Mucosa of descending colon (tissue), 3 donors: Measurements from ENCODE around the gene PCGF2. TPM values are rescaled to one million over a fixed set of nuclear protein-coding genes. Genes with fewer than 3 reads are reported as not detected.

Source experiments
- ATAC-seq: fragments of 200-7000 bp; cut with Tn5 transposase; one replicate; pipeline ENCODE4 v1.9.1; 2020; ENCODE audit warnings: mild to moderate bottlenecking, moderate library complexity
- DNase-seq, 3 donors: peaks; one replicate each; pipeline ENCODE4 v3.0.0-alpha.2; 2020
- H3K36me3 ChIP-seq: fragments of 200-600 bp; one replicate; pipeline ENCODE4 v1.8.0; 2021; ENCODE audit warnings: low read depth, mild to moderate bottlenecking
- H3K4me1 ChIP-seq: fragments of 200-600 bp; one replicate; pipeline ENCODE4 v1.8.0; 2021; ENCODE audit warnings: low read depth, mild to moderate bottlenecking
- H3K4me3 ChIP-seq: fragments of 200-600 bp; one replicate; pipeline ENCODE4 v1.8.0; 2021; ENCODE audit warnings: mild to moderate bottlenecking
- H3K9me3 ChIP-seq: fragments of 200-600 bp; one replicate; pipeline ENCODE4 v1.8.0; 2021; ENCODE audit warnings: mild to moderate bottlenecking
- intact Hi-C, 2 donors: fragments of 100-400 bp; cut with DNase I in 1 of 2; cut with micrococcal nuclease in 1 of 2; formaldehyde crosslinking; loops; one replicate each; pipeline versions ENCODE4 v1.11.0 to v1.11.1; 2022; cut with DNase I, micrococcal nuclease
- total RNA-seq, 3 donors: library from RNA; stranded (reverse); fragmentation: NEBNext Ultra II Directional in 2 of 3; extraction: Animal tissue kit (Norgen Biotek cat#: 25700) in 2 of 3; gene quantifications; one replicate each; pipeline versions ENCODE4 v1.2.1 to v1.2.4, GENCODE V29; 2021 to 2023
- TF ChIP-seq, protein P1 (sequence below): fragments of 200-600 bp; IDR thresholded peaks from one replicate; pipeline ENCODE4 v1.8.0; 2022; ENCODE audit warnings: antibody characterized with exemption, mild to moderate bottlenecking
- donor health status: DM: no; HTN: no; CAD: no; lungs with moderate emphysema.
- donor health status: DM: no; HTN: no; CAD: no.
- donor health status: DM: no; HTN: yes; CAD: no.

PCGF2 gene
- total RNA-seq, 3 donors from 2014 or later: 23.8 to 30.7 (median 25.5) TPM

- peaks cover 3% of the 10 kb centered on the region for H3K4me1 ChIP-seq
- H3K36me3 ChIP-seq: no peaks in the 10 kb centered on the region
- ATAC-seq (no peak), DNase-seq (no peak)
- intact Hi-C loops: no loop called here
- no peaks in the 10 kb centered on the region for H3K9me3 ChIP-seq
- TF ChIP-seq, protein P1, sequence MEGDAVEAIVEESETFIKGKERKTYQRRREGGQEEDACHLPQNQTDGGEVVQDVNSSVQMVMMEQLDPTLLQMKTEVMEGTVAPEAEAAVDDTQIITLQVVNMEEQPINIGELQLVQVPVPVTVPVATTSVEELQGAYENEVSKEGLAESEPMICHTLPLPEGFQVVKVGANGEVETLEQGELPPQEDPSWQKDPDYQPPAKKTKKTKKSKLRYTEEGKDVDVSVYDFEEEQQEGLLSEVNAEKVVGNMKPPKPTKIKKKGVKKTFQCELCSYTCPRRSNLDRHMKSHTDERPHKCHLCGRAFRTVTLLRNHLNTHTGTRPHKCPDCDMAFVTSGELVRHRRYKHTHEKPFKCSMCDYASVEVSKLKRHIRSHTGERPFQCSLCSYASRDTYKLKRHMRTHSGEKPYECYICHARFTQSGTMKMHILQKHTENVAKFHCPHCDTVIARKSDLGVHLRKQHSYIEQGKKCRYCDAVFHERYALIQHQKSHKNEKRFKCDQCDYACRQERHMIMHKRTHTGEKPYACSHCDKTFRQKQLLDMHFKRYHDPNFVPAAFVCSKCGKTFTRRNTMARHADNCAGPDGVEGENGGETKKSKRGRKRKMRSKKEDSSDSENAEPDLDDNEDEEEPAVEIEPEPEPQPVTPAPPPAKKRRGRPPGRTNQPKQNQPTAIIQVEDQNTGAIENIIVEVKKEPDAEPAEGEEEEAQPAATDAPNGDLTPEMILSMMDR: no peak
- no peak overlapping the region for H3K4me3 ChIP-seq
These were observed 28.7 kb downstream of the PCGF2 start for GRCh38 chr17:38719289-38719942.

GRCh38 chr17:38717139-38717745 lies 30.9 kb downstream of the PCGF2 start:
- ATAC-seq (no peak), DNase-seq (no peak)
- Histone ChIP-seq H3K36me3 (no peaks in the 10 kb centered on the region), H3K4me1 (no peaks in the 10 kb centered on the region), H3K9me3 (no peaks in the 10 kb centered on the region), H3K4me3 (no peak overlapping the region)
- TF ChIP-seq, protein P1: no peak
- intact Hi-C loops: no loop called here

- DNase-seq (no peak), ATAC-seq (no peak)
- intact Hi-C loops: no loop called here
- TF ChIP-seq, protein P1: no peak
- Histone ChIP-seq H3K36me3 (no peaks in the 10 kb centered on the region), H3K4me3 (no peak overlapping the region), H3K9me3 (no peaks in the 10 kb centered on the region), H3K4me1 (no peaks in the 10 kb centered on the region)
These were observed 31.6 kb downstream of the PCGF2 start for GRCh38 chr17:38716368-38717005.

- DNase-seq (no peak), ATAC-seq (no peak)
- intact Hi-C loops: no loop called here
- TF ChIP-seq, protein P1: no peak
- no peaks in the 10 kb centered on the region for H3K36me3 ChIP-seq
- H3K4me1 ChIP-seq: no peaks in the 10 kb centered on the region
- H3K9me3 ChIP-seq: no peaks in the 10 kb centered on the region
- no peak overlapping the region for H3K4me3 ChIP-seq
These were observed 32.8 kb downstream of the PCGF2 start for GRCh38 chr17:38715216-38715943.

DNA sequence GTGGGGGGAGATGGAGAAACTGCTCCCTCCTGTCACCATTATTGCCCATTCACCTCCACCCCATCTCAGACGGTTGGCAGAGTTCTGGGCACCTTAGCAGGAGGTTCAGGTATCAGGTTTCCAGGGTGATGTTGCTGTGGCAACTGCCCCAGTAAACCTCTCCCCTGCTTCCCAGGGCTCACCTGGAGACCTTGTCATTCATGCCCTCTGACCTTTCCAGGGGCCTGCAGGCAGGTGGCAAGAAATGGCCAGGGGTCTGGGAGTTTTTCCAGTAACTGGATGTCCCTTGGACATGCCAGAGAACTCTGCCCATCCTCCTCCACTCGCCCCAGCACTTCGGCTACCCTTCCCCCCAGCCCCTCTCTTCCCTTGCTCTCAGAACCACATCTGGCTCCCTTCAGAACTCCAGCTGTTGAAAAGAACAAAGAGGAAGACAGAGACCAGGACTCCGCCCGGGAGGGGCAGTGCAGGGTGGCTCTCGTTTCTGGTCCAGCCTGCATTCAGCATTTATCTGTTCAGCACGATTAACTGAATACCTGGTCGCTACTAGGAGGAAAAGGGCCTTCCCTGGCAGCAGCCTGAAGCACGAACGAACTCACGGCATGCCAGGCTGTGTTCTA lies 34.6 kb downstream of the PCGF2 start:
- H3K9me3 ChIP-seq: no peaks in the 10 kb centered on the region
- no peaks in the 10 kb centered on the region for H3K36me3 ChIP-seq
- no peak overlapping the region for H3K4me3 ChIP-seq
- no peaks in the 10 kb centered on the region for H3K4me1 ChIP-seq
- no peak for ATAC-seq
- DNase-seq: no peak
- TF ChIP-seq, protein P1: no peak
- intact Hi-C loops: no loop called here
